ENCODE data around the gene TBRG4. TPM values are rescaled to one million over a fixed set of nuclear protein-coding genes. Genes with fewer than 3 reads are reported as not detected.

TBRG4 gene
- polyA plus RNA-seq, 3 donors: 32.7 to 42.2 (median 38.4) TPM

GRCh38 chr7:45160417-45160881, 49.0 kb upstream of the TBRG4 start:
- Mint-ChIP-seq H3K4me3 (peak overlapping the region; percentile 17 to 82), H3K36me3 (no peaks in the 10 kb centered on the region), H3K27ac (no peak overlapping the region), H3K27me3 (ENCODE audit: low read depth in 3 of 3) (peaks cover 24 to 46% (median 36%) of the 10 kb centered on the region in 3 donors), H3K9me3 (peaks cover 14 to 22% (median 19%) of the 10 kb centered on the region in 7 donors), H3K4me1 (peaks cover 15% of the 10 kb centered on the region)
- H4K20me1 ChIP-seq (ENCODE audit: insufficient read depth, low read length): no peaks in the 10 kb centered on the region
- no peak overlapping the region for H3K9ac ChIP-seq (ENCODE audit: insufficient read depth, low read length, poor library complexity, severe bottlenecking)
- WGBS (ENCODE audit: insufficient coverage): 29% methylated on average over 9 of the region's 10 CpGs
- H3K9me3 ChIP-seq (replicated peaks in 1 of 2; ENCODE audit: control insufficient read depth in 1 of 2, insufficient read depth in 1 of 2, low read length in 2 of 2): peaks cover 7 to 16% of the 10 kb centered on the region in 2 donors
- H3K27ac ChIP-seq (ENCODE audit: low read depth in 1 of 2, low read length in 2 of 2): no peak overlapping the region
- peak in 2 of 3 donors; percentile 11 to 30 for DNase-seq
- no peaks in the 10 kb centered on the region for H3K79me2 ChIP-seq (ENCODE audit: insufficient read depth, low read length)
- H3K4me3 ChIP-seq (replicated peaks in 1 of 3; ENCODE audit: low read depth in 2 of 3, low read length in 3 of 3): peak overlapping the region in 1 of 3 experiments; percentile 14
- peaks cover 4 to 34% of the 10 kb centered on the region in 2 donors for H3K27me3 ChIP-seq (ENCODE audit: control insufficient read depth in 2 of 2, insufficient read depth in 2 of 2, low read length in 2 of 2)
- TF ChIP-seq CTCF (IDR thresholded peaks at IDR 0.05): no peak
- H3K4me1 ChIP-seq (ENCODE audit: control insufficient read depth in 1 of 2, insufficient read depth in 2 of 2, low read length in 2 of 2): peaks cover 12 to 20% of the 10 kb centered on the region in 2 donors
- peak overlapping the region; percentile 16 for H3K4me2 ChIP-seq (replicated peaks; ENCODE audit: extremely low read depth, low read length, poor library complexity, severe bottlenecking)
- H2AFZ ChIP-seq (ENCODE audit: insufficient read depth, low read depth, low read length, poor library complexity, severe bottlenecking): peak overlapping the region; percentile 65
- intact Hi-C loops (cut with micrococcal nuclease): no loop called here
- H3K36me3 ChIP-seq (replicated peaks in 1 of 2; ENCODE audit: control insufficient read depth in 1 of 2, insufficient read depth in 2 of 2, low read length in 2 of 2): no peaks in the 10 kb centered on the region

- Mint-ChIP-seq H3K27me3 (ENCODE audit: low read depth in 3 of 3) (peaks cover 24 to 44% (median 37%) of the 10 kb centered on the region in 3 donors), H3K36me3 (no peaks in the 10 kb centered on the region), H3K4me1 (peaks cover 15% of the 10 kb centered on the region), H3K27ac (peak overlapping the region in 2 of 7 donors; percentile 28 to 33), H3K9me3 (peaks cover 8 to 15% (median 12%) of the 10 kb centered on the region in 7 donors), H3K4me3 (no peak overlapping the region)
- H2AFZ ChIP-seq (ENCODE audit: insufficient read depth, low read depth, low read length, poor library complexity, severe bottlenecking): no peak overlapping the region
- no peaks in the 10 kb centered on the region for H4K20me1 ChIP-seq (ENCODE audit: insufficient read depth, low read length)
- H3K79me2 ChIP-seq (ENCODE audit: insufficient read depth, low read length): no peaks in the 10 kb centered on the region
- no peak overlapping the region for H3K9ac ChIP-seq (ENCODE audit: insufficient read depth, low read length, poor library complexity, severe bottlenecking)
- H3K36me3 ChIP-seq (replicated peaks in 1 of 2; ENCODE audit: control insufficient read depth in 1 of 2, insufficient read depth in 2 of 2, low read length in 2 of 2): no peaks in the 10 kb centered on the region
- H3K27me3 ChIP-seq (ENCODE audit: control insufficient read depth in 2 of 2, insufficient read depth in 2 of 2, low read length in 2 of 2): peaks cover 4 to 32% of the 10 kb centered on the region in 2 donors
- intact Hi-C loops (cut with micrococcal nuclease): loop anchor here (10.0 kb wide), 1 partner anchor 696 kb away; no protein-coding TSS in a partner anchor
- no peak for TF ChIP-seq CTCF (IDR thresholded peaks at IDR 0.05)
- peaks cover 12 to 20% of the 10 kb centered on the region in 2 donors for H3K4me1 ChIP-seq (ENCODE audit: control insufficient read depth in 1 of 2, insufficient read depth in 2 of 2, low read length in 2 of 2)
- no peak overlapping the region for H3K4me2 ChIP-seq (replicated peaks; ENCODE audit: extremely low read depth, low read length, poor library complexity, severe bottlenecking)
- 94% methylated on average over 3 of the region's 4 CpGs for WGBS (ENCODE audit: insufficient coverage)
- H3K9me3 ChIP-seq (replicated peaks in 1 of 2; ENCODE audit: control insufficient read depth in 1 of 2, insufficient read depth in 1 of 2, low read length in 2 of 2): peaks cover 5 to 10% of the 10 kb centered on the region in 2 donors
- DNase-seq: no peak
- H3K4me3 ChIP-seq (replicated peaks in 1 of 3; ENCODE audit: low read depth in 2 of 3, low read length in 3 of 3): no peak overlapping the region
- H3K27ac ChIP-seq (ENCODE audit: low read depth in 1 of 2, low read length in 2 of 2): no peak overlapping the region
Observed at GRCh38 chr7:45159296-45159695, 47.8 kb upstream of the TBRG4 start.
